NK-92 treated with Interleukin-12 subunit alpha and Interleukin-12 subunit beta, amount 100 ng/mL, for 24 hours (cell line): ENCODE data around the gene PDIK1L.

ENCODE experiments used
- DNase-seq: peaks from one replicate; lab custom pipeline; 2025; lab: John Stamatoyannopoulos, UW

PDIK1L gene

GRCh38 chr1:26122988-26123973 is 11.7 kb downstream of the PDIK1L start:
- no peak for DNase-seq

- DNase-seq: no peak
Observed at GRCh38 chr1:26124418-26125331, 13.1 kb downstream of the PDIK1L start.

- no peak for DNase-seq
Observed at GRCh38 chr1:26125382-26125781, 13.8 kb downstream of the PDIK1L start.

- no peak for DNase-seq
Observed at GRCh38 chr1:26125946-26126320, 14.3 kb downstream of the PDIK1L start.

GRCh38 chr1:26126321-26127084 is 14.9 kb downstream of the PDIK1L start:
- peak; percentile 34 for DNase-seq

- DNase-seq: no peak
Observed at GRCh38 chr1:26127235-26128163, 15.9 kb downstream of the PDIK1L start.

GRCh38 chr1:26129778-26130177 is 18.2 kb downstream of the PDIK1L start:
- DNase-seq: no peak

GRCh38 chr1:26130695-26131094 is 19.1 kb downstream of the PDIK1L start:
- no peak for DNase-seq

GRCh38 chr1:26132128-26132833 is 20.7 kb downstream of the PDIK1L start:
- no peak for DNase-seq

GRCh38 chr1:26132834-26133167 is 21.2 kb downstream of the PDIK1L start:
- no peak for DNase-seq

GRCh38 chr1:26134466-26134865 is 22.8 kb downstream of the PDIK1L start:
- no peak for DNase-seq

GRCh38 chr1:26138974-26139558 is 27.4 kb downstream of the PDIK1L start:
- no peak for DNase-seq

GRCh38 chr1:26142159-26142558 is 30.5 kb downstream of the PDIK1L start:
- no peak for DNase-seq

- peak; percentile 52 for DNase-seq
Observed at GRCh38 chr1:26145041-26145959, 33.7 kb downstream of the PDIK1L start.

- no peak for DNase-seq
Observed at GRCh38 chr1:26145960-26146294, 34.3 kb downstream of the PDIK1L start.

GRCh38 chr1:26148887-26149286 is 37.3 kb downstream of the PDIK1L start:
- no peak for DNase-seq

GRCh38 chr1:26153966-26154532 is 42.4 kb downstream of the PDIK1L start:
- DNase-seq: no peak

- no peak for DNase-seq
Observed at GRCh38 chr1:26154750-26155149, 43.1 kb downstream of the PDIK1L start.
